ENCODE results near the gene STAT5B.

GRCh38 chr17:42247734-42248133 lies 28.5 kb downstream of the STAT5B start:
- TF ChIP-seq TCF7 (CRISPR knock-in tag; IDR thresholded peaks at IDR 0.05; ENCODE audit: low read depth) (no peak), CTCF (IDR thresholded peaks at IDR 0.05) (no peak), E2F4 (CRISPR knock-in tag; IDR thresholded peaks at IDR 0.05; ENCODE audit: borderline replicate concordance, low read depth) (no peak), KAT7 (CRISPR knock-in tag; IDR thresholded peaks at IDR 0.05; ENCODE audit: borderline replicate concordance) (no peak), CREM (CRISPR knock-in tag; IDR thresholded peaks at IDR 0.05) (no peak), ZSCAN18 (CRISPR knock-in tag; IDR thresholded peaks at IDR 0.05) (no peak), MAX (CRISPR knock-in tag; IDR thresholded peaks at IDR 0.05) (no peak), ATF1 (CRISPR knock-in tag; IDR thresholded peaks at IDR 0.05) (no peak), JAZF1 (CRISPR knock-in tag; IDR thresholded peaks at IDR 0.05) (no peak), TEAD4 (CRISPR knock-in tag; IDR thresholded peaks at IDR 0.05) (no peak), SP1 (CRISPR knock-in tag; conservative IDR thresholded peaks at IDR 0.05) (no peak)
- TF ChIP-seq, protein P1, sequence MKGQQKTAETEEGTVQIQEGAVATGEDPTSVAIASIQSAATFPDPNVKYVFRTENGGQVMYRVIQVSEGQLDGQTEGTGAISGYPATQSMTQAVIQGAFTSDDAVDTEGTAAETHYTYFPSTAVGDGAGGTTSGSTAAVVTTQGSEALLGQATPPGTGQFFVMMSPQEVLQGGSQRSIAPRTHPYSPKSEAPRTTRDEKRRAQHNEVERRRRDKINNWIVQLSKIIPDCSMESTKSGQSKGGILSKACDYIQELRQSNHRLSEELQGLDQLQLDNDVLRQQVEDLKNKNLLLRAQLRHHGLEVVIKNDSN (CRISPR knock-in tag; IDR thresholded peaks at IDR 0.05), result no peak
